Gastrocnemius medialis (tissue), 4 donors: ENCODE measurements around the gene KIF1B. TPM values are rescaled to one million over a fixed set of nuclear protein-coding genes. Genes with fewer than 3 reads are reported as not detected.

Source experiments
- ATAC-seq, 2 donors: fragments of 150-250 bp; one replicate each; pipeline ENCODE4 v1.9.1; 2016
- DNase-seq, 2 donors: peaks; one replicate each; pipeline ENCODE4 v3.0.0-alpha.2; 2019
- H3K27ac ChIP-seq, 4 donors: fragments of 200-600 bp; sonication (generic); 1 replicate in 1 of 4; 2 replicates in 3 of 4; pipeline ENCODE4 v1.5.1; 2016 to 2018; ENCODE audit warnings: mild to moderate bottlenecking in 2 of 4, moderate library complexity in 1 of 4
- H3K27me3 ChIP-seq, 3 donors: fragments of 200-600 bp; sonication (generic) in 2 of 3; 1 replicate in 1 of 3; 2 replicates in 2 of 3; pipeline versions ENCODE4 v1.5.1 to v1.6.0; 2016 to 2019; ENCODE audit warnings: mild to moderate bottlenecking in 1 of 3, moderate library complexity in 1 of 3
- H3K36me3 ChIP-seq, 2 donors: fragments of 200-600 bp; sonication (generic) in 1 of 2; one replicate each; pipeline ENCODE4 v1.5.1; 2017 to 2018
- H3K4me1 ChIP-seq, 2 donors: fragments of 200-600 bp; sonication (generic) in 1 of 2; one replicate each; pipeline ENCODE4 v1.5.1; 2016 to 2017; ENCODE audit warnings: mild to moderate bottlenecking in 2 of 2
- H3K4me3 ChIP-seq, 4 donors: fragments of 200-600 bp; sonication (generic) in 3 of 4; 1 replicate in 1 of 4; 2 replicates in 3 of 4; pipeline ENCODE4 v1.5.1; 2016 to 2019; ENCODE audit warnings: mild to moderate bottlenecking in 2 of 4
- H3K9me3 ChIP-seq, 3 donors: fragments of 200-600 bp; sonication (generic) in 2 of 3; 1 replicate in 1 of 3; 2 replicates in 2 of 3; pipeline ENCODE4 v1.5.1; 2016 to 2019
- CTCF ChIP-seq, 5 experiments: fragments of 450-650 bp in 3 of 5; fragments of 200-600 bp in 2 of 5; sonication (generic) in 2 of 5; IDR thresholded peaks in 4 of 5; conservative IDR thresholded peaks in 1 of 5; 1 replicate in 4 of 5; 2 replicates in 1 of 5; pipeline ENCODE4 v1.5.1; 2016 to 2019; ENCODE audit warnings: antibody characterized with exemption in 5 of 5, mild to moderate bottlenecking in 3 of 5, moderate library complexity in 3 of 5
- POLR2A ChIP-seq, 2 donors: fragments of 450-650 bp; IDR thresholded peaks; one replicate each; pipeline ENCODE4 v1.6.1; 2017; ENCODE audit warnings: antibody characterized with exemption in 2 of 2, mild to moderate bottlenecking in 2 of 2, moderate library complexity in 2 of 2
- in situ Hi-C, 4 donors: fragments of 200-750 bp; cut with MboI; loops; one replicate each; pipeline versions ENCODE4 v1.15.0 to v1.8.0; 2017; ENCODE audit warnings: low sequenced_read_pairs in 4 of 4
- intact Hi-C: fragments of 100-400 bp; cut with DNase I; formaldehyde crosslinking; loops from one replicate; pipeline ENCODE4 v1.15.1; 2023; ENCODE audit warnings: low total_unique reads
- total RNA-seq, 4 donors: library from RNA; depleted of rRNA; stranded (reverse); fragments of >200 nt; gene quantifications; one replicate each; pipeline versions ENCODE4 v1.1.0 to v1.2.3, GENCODE V29; 2016

KIF1B gene
- total RNA-seq, 4 donors from 2014 or later: 203 to 445 (median 306) TPM

- TF ChIP-seq POLR2A (IDR thresholded peaks at IDR 0.05) (no peak), CTCF (IDR thresholded peaks at IDR 0.05 in 4 of 5, conservative IDR thresholded peaks at IDR 0.05 in 1 of 5) (no peak)
- intact Hi-C loops (loop anchor here (5.0 kb wide), 1 partner anchor 271 kb away; no protein-coding TSS in a partner anchor), in situ Hi-C loops (no loop called here)
- Histone ChIP-seq H3K9me3 (no peaks in the 10 kb centered on the region), H3K27ac (no peak overlapping the region), H3K27me3 (no peaks in the 10 kb centered on the region), H3K36me3 (peaks cover 0 to 66% of the 10 kb centered on the region in 2 donors), H3K4me3 (no peak overlapping the region), H3K4me1 (no peaks in the 10 kb centered on the region)
- no peak for ATAC-seq
- no peak for DNase-seq
These were observed 142.9 kb downstream of the KIF1B start for GRCh38 chr1:10353282-10353681.

- TF ChIP-seq CTCF (IDR thresholded peaks at IDR 0.05 in 4 of 5, conservative IDR thresholded peaks at IDR 0.05 in 1 of 5) (no peak), POLR2A (IDR thresholded peaks at IDR 0.05) (no peak)
- no peak for DNase-seq
- Histone ChIP-seq H3K9me3 (no peaks in the 10 kb centered on the region), H3K36me3 (peaks cover 0 to 62% of the 10 kb centered on the region in 2 donors), H3K27me3 (no peaks in the 10 kb centered on the region), H3K4me1 (no peaks in the 10 kb centered on the region), H3K27ac (no peak overlapping the region), H3K4me3 (no peak overlapping the region)
- intact Hi-C loops: loop anchor here (5.0 kb wide), 1 partner anchor 271 kb away; no protein-coding TSS in a partner anchor
- no peak for ATAC-seq
- in situ Hi-C loops: no loop called here
These were observed 143.3 kb downstream of the KIF1B start for GRCh38 chr1:10353693-10354092.

GRCh38 chr1:10360045-10360444 is 149.7 kb downstream of the KIF1B start:
- Histone ChIP-seq H3K27me3 (no peaks in the 10 kb centered on the region), H3K9me3 (no peaks in the 10 kb centered on the region), H3K27ac (no peak overlapping the region), H3K36me3 (peaks cover 0 to 51% of the 10 kb centered on the region in 2 donors), H3K4me1 (no peaks in the 10 kb centered on the region), H3K4me3 (no peak overlapping the region)
- no peak for TF ChIP-seq POLR2A (IDR thresholded peaks at IDR 0.05)
- no peak for TF ChIP-seq CTCF (IDR thresholded peaks at IDR 0.05 in 4 of 5, conservative IDR thresholded peaks at IDR 0.05 in 1 of 5)
- in situ Hi-C loops (no loop called here), intact Hi-C loops (no loop called here)
- DNase-seq (no peak), ATAC-seq (no peak)

GRCh38 chr1:10361515-10361914 is 151.1 kb downstream of the KIF1B start:
- Histone ChIP-seq H3K4me1 (no peaks in the 10 kb centered on the region), H3K27me3 (no peaks in the 10 kb centered on the region), H3K27ac (no peak overlapping the region), H3K36me3 (peaks cover 3 to 58% of the 10 kb centered on the region in 2 donors), H3K9me3 (no peaks in the 10 kb centered on the region), H3K4me3 (no peak overlapping the region)
- ATAC-seq (no peak), DNase-seq (no peak)
- in situ Hi-C loops (no loop called here), intact Hi-C loops (no loop called here)
- TF ChIP-seq CTCF (IDR thresholded peaks at IDR 0.05 in 4 of 5, conservative IDR thresholded peaks at IDR 0.05 in 1 of 5) (no peak), POLR2A (IDR thresholded peaks at IDR 0.05) (no peak)

GRCh38 chr1:10368194-10368593 is 157.8 kb downstream of the KIF1B start:
- Histone ChIP-seq H3K27me3 (no peaks in the 10 kb centered on the region), H3K4me1 (no peaks in the 10 kb centered on the region), H3K27ac (no peak overlapping the region), H3K9me3 (no peaks in the 10 kb centered on the region), H3K4me3 (no peak overlapping the region), H3K36me3 (peaks cover 9 to 84% of the 10 kb centered on the region in 2 donors)
- intact Hi-C loops (no loop called here), in situ Hi-C loops (no loop called here)
- DNase-seq: no peak
- TF ChIP-seq POLR2A (IDR thresholded peaks at IDR 0.05) (no peak), CTCF (IDR thresholded peaks at IDR 0.05 in 4 of 5, conservative IDR thresholded peaks at IDR 0.05 in 1 of 5) (no peak)
- no peak for ATAC-seq
